Islet of Langerhans (tissue), 1 donor: ENCODE results near the gene SERPINA1.
"Not testable (repeated sequence)": the region's sequence is repeated elsewhere in the genome, so short reads cannot be mapped to it uniquely, and the experiment has no call there.

ENCODE experiments used
- FAIRE-seq: peaks from one replicate; lab custom pipeline; 2011; peaks lifted over from hg19 to GRCh38; lab: Jason Lieb, UNC

The SERPINA1 gene

DNA sequence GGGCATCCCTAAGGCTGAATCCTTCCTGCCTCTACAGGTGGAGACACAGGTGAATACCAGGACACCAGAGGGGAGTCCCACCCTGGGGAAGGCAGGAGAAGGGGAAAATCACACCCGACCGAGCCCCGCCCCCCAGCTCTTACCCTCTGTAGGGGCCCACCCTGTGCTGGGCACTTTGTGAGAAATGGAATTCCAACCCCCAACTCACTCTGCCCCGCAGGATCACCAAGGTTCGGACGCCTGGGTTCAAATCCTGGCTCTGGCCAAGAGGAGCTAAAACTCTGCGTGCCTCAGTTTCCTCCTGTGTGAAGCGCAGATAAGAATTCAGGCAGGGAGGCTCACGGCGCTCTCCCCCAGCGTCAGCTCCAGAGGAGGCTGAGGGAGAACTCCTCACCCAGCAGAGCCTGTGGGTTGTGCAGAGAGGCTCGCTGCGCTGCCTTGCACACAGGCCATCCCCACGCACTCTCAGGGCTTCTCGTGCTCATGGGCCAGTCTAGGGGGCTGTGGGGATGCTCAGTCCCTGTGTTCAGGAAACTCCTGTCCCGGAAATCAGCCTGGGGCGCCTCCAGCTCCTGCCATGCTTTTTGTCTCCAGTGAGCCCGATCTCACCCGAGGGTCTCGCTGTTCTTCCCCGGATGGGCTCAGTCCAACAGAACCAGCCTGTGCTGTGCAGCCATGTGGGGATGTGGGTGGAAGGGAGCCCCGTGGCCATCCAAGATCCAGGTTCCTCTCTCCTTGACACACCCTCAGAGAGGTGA lies 18.5 kb downstream of the SERPINA1 start:
- FAIRE-seq, result not testable (repeated sequence)

DNA sequence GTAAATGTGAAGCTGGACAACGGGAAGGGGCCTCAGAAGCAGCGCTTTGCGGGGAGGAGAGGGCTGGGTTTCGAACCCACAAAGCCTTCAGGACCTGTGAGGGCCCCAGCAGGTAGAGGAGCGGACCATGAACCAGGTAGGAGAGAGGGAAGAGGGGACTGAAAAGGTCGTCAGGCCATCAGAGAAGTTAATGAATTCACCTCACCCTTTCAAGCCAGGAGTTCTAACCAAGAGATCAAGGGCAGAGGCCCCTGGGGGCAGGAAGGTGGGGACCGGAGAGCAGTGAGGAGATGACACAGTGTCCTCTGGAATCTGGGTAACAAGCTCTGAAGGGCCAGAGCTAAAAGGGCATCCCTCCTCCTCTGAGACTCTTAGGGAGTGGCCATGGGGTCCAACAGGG lies 19.4 kb downstream of the SERPINA1 start:
- FAIRE-seq, result no peak

DNA sequence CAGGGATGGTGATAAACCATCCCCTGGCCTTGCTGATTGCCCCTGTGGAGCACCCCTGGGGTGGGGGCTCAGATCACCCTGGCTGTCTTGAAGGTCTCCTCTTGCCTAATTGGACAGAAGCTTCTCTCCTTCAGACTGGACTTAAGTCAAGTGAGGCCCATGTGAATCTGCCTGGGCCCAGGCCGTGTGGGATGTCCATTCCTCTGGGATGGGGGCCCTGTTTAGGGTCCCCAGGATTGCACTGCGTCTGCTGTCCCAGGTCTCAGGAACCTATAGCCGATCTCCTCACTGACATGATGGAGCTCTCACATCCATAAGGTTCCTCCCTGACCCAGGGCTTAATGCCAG lies 20.2 kb downstream of the SERPINA1 start:
- no peak for FAIRE-seq

DNA sequence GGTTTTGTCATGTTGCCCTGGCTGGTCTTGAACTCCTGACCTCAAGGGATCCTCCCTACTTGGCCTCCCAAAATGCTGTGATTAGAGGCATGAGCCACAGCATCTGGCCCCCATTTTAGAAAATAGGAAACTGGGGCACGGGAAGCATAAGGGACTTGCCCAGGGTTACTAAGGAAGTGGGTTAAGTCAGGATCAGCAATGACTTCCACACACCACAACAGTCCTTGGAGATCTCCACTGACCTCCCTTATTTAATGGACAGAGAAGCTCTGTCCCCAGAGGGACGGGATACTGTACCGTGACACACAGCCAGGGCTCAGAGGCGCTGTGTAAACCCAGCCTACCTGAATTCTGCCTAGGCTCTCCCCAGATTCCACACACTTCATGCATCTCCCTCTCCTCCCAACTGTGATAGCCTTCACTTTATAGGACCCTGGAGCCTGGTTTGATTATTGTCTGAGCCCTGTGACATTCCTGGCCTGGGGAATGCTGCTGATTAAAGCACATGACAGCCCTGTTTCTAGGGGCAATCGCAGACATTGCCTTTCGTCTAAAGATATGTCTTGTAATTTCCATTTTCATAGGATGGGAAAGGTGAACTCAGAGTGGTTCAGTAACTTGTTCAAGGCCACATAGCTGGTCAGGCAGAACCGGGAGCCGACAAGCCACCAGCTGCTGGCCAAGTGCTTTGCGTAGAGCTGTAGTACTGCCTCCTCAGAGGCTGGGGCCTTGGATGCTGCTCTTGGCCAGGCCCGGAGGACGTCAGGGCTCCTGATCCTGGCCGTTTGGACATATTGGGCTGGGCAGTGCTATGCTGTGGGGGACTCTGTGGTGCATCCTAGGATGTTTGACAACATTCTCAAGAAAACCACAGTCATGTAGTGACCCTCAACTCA lies 20.8 kb downstream of the SERPINA1 start:
- FAIRE-seq, result no peak

DNA sequence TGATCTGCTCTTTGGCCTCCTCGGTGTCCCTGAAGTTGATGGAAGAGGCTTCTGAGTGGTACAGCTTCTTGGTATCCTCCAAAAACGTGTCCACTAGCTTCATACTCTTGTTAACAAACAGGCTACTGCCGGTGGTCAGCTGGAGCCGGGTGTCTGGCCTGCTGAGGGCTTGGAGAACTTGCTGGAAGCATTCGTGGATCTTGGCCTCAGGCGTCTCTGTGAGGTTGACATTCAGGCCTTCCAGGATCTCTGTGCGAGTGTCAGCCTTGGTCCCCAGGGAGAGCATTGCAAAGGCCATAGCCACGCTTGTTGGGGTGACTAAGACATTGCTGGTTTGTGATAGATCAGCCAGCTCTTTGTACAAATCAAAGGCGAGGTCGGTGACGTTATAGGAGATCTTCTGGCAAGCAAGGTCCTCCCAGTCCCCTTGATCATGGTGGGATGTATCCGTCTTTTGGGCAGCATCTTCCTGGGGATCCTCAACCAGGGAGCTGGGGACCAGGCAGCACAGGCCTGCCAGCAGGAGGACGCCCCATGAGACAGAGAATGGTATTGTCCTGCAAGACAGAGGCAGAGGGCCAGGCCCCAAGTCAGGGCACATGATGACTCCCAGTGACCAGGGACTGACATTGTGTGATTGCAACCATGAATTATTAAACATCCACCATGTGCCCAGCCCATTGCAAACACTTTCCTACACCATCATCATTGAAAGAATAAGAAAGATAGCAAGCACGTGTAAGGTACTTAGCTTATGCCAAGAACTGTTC lies 22.1 kb downstream of the SERPINA1 start, which contains the start of gene SERPINA2:
Gene SERPINA2 (minus strand): TSS at position 553 of the 770 bp plus-strand sequence.
- no peak for FAIRE-seq

DNA sequence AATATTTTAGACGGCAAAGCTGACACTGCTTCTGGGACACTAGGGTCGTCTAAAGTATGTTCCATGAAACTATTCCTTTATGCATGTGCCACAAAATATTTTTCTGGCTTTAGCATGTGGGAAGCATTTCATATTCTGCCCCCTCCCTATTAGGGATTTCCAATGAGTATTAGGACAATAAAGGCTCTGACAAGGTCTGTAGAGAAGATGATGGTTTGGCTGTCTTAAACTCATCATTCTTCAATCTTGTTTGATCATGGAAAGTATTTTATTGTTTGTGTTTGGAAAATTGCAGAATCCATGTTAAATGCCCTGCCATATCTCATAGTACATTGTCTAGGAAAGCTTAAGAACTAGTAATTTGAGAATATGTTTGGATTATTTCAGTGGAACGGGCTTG lies 22.8 kb downstream of the SERPINA1 start:
- no peak for FAIRE-seq

DNA sequence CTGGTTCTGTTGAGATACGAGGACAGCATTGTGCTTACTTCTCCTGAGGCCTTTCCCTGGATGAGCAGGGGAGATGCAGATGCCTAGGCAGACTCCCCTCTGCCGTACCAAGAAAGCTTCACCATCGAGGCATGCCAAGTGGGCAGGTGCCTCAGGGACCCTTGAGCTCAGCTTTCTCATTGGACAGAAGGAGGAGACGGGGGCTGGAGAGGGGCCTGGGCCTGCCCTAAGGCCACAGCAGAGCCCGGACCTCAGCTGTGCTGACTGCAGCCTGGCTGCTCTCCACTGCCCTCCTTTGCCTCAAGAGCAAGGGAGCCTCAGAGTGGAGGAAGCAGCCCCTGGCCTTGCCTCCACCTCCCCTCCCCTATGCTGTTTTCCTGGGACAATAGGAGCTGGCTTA lies 23.4 kb downstream of the SERPINA1 start:
- FAIRE-seq, result no peak

DNA sequence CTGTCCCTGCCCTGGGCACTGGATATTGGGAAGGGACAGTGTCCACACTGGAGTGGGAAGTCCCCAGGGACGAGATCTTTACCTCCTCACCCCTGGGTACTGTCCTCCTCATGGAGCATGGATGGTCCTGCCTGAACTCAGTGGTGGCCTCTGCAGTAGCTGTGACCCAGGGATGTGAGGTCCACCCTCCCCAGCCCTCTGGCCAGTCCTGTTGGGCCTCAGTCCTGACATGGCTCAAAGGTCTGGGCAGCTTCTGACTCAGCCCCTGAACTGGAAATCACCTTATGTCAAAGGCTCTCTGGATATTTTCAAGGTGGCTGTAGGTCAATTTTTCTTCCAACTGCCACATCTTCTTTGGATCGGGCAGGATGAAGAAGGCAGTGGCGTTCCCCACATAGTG lies 24.4 kb downstream of the SERPINA1 start:
- no peak for FAIRE-seq

DNA sequence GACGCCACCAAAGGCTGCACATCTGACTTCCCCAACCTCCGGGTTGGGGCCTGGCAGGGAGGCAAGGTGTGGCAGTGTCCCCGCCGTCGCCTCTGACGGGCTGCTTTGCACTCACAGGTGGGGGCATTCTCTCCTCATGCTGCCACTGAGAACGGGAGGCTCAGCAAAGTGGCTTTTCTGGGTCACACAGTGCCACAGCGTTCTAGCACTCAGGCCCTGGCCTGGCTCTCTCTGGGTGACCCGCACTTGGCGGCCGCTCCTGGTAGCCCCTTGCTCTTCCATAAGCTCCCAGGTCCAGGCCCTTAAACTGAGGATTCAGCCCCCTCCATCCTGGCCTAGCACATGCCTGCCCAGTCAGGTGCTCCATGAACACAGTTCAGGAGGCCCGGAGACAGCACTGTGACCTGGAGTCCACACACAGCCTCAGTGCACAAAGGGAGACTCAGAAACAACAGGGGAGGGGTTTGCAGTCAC lies 25.2 kb downstream of the SERPINA1 start:
- no peak for FAIRE-seq

DNA sequence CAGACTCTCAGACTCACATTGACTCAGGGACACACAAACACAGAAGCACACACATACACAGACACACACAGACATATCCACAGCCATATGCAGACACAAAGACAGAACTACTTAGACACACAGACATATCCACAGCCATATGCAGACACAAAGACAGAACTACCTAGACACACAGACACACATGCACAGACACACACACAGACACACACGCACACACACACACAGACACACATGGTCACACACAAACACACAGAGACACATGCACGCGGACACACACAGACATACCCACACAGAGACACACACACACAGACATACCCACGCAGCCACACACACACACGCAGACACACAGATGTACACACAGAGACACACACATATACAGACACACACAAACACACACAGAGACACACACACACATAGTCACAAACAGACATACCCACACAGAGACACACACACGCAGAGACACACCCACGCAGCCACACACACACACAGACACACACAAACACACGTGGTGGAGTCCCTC lies 25.7 kb downstream of the SERPINA1 start:
- no peak for FAIRE-seq

DNA sequence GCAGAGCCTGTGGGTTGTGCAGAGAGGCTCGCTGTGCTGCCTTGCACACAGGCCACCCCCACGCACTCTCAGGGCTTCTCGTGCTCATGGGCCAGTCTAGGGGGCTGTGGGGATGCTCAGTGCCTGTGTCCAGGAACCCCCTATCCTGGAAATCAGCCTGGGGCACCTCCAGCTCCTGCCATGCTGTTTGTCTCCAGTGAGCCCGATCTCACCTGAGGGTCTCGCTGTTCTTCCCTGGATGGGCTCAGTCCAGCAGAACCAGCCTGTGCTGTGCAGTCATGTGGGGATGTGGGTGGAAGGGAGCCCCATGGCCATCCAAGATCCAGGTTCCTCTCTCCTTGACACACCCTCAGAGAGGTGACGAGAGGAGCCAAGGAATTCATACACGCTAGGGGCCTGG lies 26.7 kb downstream of the SERPINA1 start:
- FAIRE-seq, result no peak

DNA sequence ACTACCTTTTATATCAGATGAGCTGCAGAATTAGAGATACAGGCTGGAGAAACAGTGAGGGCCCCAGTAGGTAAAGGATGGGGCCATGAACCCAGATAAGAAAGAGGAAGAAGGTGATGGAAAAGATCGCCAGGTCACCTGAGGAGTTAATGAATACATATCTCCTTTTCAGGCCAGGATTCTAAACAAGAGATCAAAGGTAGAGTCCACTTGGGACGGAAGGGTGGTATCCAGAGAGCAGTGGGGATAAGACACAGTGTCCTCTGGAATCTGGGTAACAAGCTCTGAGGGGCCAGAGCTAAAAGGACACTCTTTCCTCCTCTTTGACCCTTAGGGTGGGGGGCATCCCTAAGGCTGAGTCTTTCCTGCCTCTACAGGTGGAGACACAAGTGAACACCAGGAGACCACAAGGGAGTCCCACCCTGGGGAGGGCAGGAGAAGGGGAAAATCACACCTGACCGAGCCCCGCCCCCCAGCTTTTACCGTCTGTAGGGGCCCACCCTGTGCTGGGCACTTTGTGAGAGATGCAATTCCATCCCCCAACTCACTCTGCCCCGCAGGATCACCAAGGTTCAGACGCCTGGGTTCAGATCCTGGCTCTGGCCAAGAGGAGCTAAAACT lies 27.3 kb downstream of the SERPINA1 start:
- no peak for FAIRE-seq

DNA sequence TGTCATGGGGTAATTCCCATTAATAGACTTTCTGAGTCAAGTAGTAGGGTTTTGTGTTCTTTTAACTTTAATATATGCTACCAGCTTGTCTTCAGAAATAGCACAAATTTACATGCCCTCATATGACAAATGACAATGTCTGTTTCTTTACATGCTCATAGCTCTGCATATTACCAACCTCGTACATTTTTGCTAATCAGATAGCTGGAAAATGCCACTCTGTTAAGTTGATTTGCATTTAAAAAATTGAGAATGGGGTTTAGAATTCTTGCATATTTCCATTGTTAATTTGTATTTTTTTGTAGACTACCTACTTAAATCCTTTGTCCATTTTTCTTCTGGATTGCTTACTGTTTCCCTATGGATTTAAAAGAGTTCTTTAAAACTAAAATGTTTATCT lies 31.2 kb downstream of the SERPINA1 start:
- FAIRE-seq, result no peak

DNA sequence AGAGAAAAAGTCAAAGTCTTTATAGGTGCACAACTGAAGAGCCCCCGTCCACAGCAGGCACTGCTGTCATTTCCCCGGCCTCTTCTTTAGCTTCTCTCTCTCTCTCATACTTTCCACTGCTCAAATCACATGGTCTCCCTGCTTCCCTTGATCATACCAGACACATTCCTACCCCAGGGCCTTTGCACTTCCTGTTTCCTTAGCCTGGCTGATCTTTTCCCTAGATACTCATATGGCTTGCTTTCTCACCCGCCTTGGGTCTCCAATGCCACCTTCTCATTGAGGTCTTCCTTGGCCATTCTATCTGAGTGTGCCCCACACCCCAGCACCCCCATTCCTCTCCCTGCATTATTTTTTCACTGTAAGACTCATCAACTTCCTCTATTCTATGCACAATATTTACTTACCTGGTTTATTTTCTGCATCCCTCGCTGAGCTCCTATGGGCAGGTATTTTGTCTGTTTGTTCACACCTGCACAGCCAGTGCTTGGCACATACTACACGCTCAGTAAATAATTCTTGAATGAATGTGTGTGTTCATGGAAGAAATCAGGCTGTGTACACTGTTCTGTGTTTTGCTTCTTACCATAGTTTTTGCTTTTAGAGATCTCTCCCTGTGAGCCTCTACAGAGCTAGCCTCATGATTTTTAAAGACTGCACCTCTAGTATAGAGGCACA lies 31.9 kb downstream of the SERPINA1 start:
- FAIRE-seq, result no peak

DNA sequence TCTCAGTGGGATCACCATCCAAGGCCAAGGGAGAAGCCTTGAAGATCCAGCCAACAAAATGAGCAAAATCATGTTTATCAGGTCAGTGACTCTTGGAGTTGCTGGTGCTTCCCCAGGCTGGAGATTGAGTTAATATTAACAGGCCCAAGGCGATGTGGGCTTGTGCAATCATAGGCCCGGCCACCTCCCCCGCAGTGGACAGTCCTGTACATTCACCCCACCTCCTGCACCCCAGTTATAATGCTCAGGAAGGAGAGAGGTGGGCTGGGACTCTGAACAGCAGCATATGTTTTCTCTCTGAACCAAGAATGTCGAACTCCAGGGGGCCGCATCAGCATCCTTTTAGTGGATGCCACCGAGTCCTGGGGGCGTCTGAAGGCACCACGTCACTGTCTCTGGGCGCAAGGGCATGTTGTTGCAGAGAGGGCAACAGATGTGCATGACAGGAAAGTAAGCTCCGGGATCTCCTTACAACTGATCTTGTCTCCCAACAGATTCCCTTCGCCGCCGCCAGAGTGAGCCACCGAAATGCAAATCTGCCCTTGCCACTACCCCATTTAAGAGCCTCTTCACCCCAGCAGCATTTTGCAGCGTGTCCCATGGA lies 33.1 kb downstream of the SERPINA1 start:
- FAIRE-seq, result no peak

DNA sequence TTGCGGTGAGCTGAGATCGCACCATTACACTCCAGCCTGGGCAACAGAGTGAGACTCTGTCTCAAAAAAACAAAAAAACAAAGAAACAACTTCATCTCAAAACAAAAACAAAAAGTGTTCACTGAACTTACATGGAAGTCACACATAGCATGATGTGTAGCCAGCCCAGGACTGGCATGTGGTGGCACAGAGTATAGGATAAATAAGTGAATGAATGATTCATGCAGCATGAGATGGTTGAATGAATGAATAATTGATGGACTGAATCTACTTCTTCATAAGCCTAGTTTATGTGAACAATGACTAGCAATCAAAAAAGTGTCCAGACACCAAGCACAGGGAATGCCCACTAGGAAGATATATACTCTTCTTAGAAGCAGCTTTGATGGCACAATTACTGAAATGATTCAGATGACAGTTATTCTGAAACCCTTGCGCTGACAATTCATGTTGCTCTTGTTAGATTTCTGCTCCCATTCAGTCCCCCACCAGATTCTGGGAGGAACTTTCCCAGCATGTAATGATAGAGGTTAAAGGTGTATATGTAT lies 33.7 kb downstream of the SERPINA1 start:
- FAIRE-seq, result no peak

DNA sequence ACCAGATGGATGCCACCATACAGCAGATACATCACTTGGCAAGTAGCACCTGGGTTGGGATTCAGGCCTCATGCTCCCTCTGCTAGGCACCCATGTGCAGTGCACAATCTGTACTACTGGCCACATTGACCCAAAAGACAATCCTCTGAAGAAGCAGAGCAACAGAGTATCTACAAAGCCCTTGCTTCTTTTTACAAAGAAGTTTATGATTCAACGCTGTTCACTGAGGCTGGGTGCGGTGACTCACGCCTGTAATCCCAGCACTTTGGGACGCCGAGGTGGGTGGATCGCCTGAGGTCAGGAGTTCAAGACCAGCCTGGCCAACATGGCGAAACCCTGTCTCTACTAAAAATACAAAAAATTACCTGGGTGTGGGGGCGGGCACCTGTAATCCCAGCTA lies 34.2 kb downstream of the SERPINA1 start:
- FAIRE-seq, result not testable (repeated sequence)

DNA sequence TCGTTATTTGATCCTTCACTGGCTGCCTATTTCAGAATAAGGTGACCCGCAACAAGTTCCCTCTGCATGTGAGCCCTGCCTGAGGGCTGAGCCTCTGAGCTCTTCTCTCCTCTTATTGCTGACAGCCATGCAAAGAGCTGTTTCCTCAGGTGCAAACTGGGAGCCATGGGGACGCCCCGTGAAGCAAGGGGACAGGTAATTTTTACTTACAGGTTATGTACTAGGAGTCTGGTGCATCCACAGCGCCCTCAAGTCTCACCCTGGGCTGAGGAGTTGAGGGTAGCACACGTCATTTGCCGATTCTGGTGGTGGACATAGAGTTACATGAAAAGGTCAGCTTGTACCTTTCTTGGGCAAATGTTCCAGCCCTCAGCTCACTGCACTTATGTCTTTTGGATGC lies 39.1 kb downstream of the SERPINA1 start:
- no peak for FAIRE-seq

DNA sequence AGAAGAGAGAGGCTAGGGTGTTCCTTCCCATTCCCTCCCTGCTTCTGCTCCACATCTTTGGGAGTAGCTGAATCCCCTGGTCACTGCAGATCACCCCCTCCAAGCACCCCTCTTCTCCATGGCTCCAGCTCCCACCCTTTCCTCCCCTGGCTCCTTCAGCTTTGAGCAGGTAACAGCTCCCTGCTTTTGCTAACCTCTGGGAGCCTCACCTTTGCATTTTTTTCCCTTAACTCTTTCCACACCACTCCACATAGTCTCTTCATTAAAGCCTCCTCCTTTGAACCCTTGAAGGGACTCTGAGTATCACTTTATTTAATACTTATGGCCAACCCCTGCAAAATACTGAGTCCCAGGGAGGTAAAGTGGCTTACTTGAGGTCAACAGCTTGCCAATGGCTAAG lies 39.6 kb downstream of the SERPINA1 start:
- no peak for FAIRE-seq

DNA sequence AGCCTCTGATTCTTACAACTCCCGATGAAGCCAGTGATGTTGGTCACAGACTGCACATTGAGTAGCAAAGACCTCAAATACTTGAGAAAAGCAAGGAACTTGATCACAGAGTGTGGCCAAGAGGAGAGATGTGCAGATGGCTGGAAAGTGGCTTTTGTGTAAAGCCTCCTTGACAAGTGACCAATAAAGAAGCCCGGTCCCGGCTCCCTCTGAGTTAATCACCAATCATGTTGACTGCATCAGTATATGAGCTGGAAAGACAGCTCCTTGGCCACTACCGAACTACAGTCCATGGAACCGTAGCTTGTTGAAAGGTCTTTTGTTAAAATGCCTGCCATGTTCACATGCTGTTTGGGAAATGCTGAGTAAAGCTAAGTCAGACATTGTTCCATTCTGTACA lies 41.6 kb downstream of the SERPINA1 start:
- no peak for FAIRE-seq
